ENCODE results near the gene MRPL19. TPM values are rescaled to one million over a fixed set of nuclear protein-coding genes. Genes with fewer than 3 reads are reported as not detected.

The MRPL19 gene
- 52.9 TPM for total RNA-seq

- peak; percentile 83 for DNase-seq (ENCODE audit: low spot score)
Measured at GRCh38 chr2:75646583-75647425, at the start of gene MRPL19. TSS of gene MRPL19 (plus strand) at chr2:75646783. CDS start at chr2:75646808, 25 bp downstream.

DNA sequence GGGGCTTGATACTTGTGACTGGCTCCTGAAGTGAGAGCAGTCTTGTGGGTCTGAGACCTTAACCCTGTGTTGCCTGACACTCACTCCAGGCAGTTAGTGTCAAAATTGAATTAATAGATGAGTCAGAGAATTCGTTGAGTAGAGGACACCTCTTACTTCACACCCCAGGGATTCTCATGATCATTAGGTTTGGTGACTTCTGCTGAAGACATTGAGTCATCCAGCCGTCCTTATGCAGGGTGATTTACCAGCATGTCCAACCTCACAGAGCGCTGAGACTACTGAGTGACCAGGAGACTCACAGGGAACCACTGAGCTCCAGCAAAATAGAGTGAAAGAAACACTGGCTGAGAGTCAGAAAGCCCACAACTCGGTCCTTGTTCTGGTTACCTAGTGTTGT is 49.8 kb upstream of the MRPL19 start:
- no peak for DNase-seq (ENCODE audit: low spot score)

DNA sequence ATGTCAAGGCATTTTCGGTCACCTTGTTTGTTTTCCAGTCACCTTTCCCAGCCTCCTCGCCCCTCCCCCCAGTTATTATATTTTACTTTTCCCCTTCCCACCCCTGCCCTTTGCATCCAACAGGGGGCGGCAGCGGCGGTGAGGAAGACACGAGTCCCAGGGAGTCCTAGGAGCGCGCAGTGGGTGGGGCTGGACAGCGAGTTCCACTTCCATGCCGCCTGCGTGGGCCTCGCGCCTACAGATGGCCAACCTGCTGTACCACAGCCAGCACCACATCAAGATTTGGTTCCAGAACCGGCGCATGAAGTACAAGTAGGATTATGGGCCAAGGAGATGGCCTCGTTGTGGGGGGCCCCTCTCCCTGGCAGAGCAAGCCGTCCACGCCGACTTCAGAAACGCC is 48.6 kb upstream of the MRPL19 start:
- no peak for DNase-seq (ENCODE audit: low spot score)

DNA sequence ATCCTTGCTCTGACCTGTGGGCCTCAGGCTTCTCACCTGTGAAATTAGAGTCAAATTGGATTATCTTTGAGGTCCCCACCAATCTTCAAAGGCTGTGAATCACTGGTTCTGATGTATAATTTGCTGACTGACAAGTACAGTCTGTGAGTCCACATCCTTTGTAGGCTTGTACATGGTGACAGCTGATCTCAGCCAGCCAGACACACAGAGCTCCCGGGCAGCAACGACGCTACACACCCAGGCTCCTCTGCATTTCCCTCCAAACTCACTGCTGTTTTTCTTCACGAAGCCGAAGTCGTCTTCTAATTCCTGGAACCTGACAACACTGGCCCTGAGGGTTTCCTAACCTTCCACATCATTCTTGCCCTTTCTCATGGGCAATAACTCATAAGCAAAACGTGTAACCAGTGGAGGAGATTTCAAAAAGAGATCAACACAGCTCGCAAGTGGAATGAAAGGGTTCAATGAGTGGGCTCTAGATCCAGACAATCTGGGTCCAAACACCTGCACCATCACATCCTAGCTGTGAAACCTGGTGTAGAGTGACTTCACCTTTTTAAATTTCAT is 47.9 kb upstream of the MRPL19 start:
- no peak for DNase-seq (ENCODE audit: low spot score)

DNA sequence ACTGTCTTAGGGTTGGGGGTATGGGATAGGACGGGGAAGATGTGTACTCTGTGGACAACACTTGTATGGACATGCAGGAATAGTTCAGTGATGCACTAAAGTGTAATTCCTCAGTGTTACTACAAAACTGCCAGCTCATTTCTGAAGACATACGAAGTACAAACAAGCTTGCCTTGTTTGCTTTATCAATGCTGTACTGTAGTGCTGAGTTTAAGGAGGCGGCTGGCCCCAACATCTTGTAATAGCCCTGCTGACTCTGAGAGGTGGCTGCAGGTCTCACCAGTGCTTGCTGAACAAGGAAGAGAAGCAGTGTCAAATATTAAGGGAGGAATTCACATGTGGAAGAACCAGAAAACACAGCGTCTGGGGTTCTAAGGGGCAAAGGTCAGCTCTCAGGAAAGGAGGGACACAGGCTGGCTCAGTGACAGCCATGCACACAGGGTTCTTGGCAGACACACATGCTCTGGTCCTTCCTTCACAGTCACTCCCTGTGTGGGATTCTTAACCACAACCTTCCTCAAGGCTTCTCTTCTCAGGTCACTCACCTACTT is 46.0 kb upstream of the MRPL19 start:
- no peak for DNase-seq (ENCODE audit: low spot score)

DNA sequence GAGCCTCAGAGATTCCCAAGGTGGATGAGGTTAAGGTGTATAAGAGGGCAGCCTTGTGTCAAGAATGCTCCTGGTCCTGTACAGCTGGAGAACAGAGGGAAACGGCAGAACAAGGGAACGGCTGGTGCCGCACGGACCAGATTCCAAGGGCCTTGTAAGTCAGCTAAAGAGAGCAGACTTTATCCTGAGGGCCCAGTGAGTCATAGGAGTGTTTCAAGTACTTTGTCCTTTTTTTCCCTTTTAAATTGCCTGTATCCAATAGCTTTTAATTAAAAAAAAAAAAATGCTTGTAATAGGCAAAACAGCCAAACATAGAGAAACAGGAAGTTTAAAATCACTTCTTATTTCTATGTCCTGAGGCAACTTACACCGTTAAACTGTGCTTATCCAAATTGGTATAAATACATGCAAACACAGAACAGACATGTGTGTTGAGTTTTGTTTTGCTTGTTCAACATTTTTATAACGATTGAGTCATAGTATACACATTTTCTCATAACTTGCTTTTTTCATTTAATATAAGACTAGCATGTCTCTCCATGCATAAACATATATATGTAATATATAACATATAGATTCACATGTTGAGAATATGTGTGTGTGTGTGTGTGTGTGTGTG is 43.8 kb upstream of the MRPL19 start:
- DNase-seq (ENCODE audit: low spot score) = no peak

GRCh38 chr2:75603477-75603876 is 43.1 kb upstream of the MRPL19 start:
- no peak for DNase-seq (ENCODE audit: low spot score)

GRCh38 chr2:75604484-75604883 is 42.1 kb upstream of the MRPL19 start:
- no peak for DNase-seq (ENCODE audit: low spot score)

- DNase-seq (ENCODE audit: low spot score) = no peak
Measured at GRCh38 chr2:75605770-75606529, 40.6 kb upstream of the MRPL19 start.

DNA sequence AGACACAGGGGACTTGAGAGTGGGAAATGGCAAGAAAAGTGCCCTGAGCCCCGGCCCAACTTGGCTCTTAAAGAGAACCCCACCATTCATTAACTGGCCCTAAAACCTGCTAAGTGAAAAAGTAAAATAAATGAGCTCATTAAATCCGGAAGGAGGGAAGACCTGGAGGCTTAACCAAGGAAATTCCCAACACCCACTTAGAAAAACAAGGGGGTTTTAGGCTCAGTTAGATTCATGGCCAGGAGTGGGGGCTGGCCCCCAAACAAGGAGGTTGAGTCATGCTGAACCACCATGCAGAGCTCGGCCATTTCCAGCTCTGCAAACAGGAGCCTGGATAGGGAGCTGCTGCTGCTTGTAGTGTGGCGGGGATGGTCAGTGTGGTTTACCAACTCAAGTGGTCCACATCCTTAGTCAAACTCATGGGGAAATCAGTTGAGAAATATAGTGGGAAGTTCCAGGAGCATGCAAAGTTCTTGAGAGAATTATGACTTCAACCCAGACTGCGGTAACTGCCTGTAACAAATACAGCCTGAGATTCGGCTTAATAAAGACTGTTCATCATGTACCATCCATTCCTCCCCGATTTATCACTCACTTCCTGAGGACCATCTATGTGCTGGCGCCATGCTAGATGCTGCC is 39.7 kb upstream of the MRPL19 start:
- DNase-seq (ENCODE audit: low spot score) = no peak

GRCh38 chr2:75607400-75607798 is 39.2 kb upstream of the MRPL19 start:
- DNase-seq (ENCODE audit: low spot score) = no peak

DNA sequence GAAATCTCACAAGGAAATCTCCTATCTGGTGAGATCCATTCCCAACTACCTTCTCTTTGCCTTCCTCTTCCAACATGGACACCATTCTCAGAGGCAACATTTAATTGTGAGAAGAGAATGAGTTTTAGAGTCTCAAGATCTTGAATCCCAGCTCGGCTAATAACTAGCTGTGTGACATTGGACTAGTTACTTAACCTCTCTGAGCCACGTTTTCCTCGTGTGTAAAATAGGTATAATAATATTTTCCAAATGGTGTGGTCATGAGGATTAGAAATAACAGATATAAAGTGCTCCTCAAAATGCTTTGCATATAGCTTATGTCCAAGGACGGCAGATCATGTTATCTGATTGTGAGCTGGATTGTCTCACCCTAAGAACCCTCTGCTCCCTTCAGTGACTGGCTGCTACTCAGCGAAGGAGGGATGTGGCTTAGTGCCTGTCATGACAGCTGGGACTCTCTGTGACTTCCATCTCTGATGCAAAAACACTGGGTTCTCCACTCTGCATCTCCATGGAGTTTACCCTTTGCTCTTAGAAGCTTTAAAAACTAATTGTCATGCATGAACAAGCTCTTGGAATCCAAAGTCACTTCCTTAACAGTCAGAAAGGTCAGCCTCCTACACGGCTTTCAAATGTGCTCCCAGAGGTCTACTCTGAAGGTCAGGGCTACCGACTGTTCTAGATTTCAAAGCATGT is 38.4 kb upstream of the MRPL19 start:
- no peak for DNase-seq (ENCODE audit: low spot score)

GRCh38 chr2:75608684-75609333 is 37.8 kb upstream of the MRPL19 start:
- peak; percentile 55 for DNase-seq (ENCODE audit: low spot score)

DNA sequence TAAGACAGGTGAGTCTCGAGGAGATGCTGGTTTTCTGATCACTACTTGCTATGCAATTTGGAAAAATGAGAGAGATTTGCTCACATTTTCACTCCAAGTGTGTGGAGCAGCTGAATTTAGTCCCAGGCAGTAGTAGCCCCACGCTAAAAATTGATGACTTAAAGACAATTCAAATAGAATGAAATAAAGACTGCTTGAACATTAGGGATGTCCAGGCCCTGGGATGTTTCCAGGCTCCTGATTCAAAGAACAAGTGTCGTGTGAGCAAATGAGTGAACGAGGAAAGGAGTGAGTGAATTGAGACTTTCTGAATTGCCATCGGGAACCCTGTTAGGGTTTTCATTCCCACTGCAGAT is 37.3 kb upstream of the MRPL19 start:
- no peak for DNase-seq (ENCODE audit: low spot score)

GRCh38 chr2:75609937-75610508 is 36.6 kb upstream of the MRPL19 start:
- no peak for DNase-seq (ENCODE audit: low spot score)

DNA sequence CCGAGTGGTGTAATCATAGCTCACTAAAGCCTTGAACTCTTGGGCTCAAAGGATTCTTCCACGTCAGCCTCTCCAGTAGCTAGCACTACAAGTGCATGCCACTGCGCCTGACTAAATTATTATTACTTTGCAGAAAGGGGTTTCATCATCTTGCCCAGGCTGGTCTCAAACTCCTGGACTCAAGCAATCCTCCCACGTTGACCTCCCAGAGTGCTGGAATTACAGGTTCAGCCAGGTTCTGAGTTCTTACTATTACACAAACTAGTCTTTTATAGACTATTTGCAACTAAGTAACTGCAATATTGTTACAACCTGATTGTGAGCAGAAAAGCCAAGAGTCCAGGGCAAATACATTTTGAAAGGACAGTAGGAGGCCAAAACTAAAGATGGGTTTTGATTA is 35.9 kb upstream of the MRPL19 start:
- no peak for DNase-seq (ENCODE audit: low spot score)

GRCh38 chr2:75612108-75612861 is 34.3 kb upstream of the MRPL19 start:
- DNase-seq (ENCODE audit: low spot score) = no peak

GRCh38 chr2:75612862-75613243 is 33.7 kb upstream of the MRPL19 start:
- no peak for DNase-seq (ENCODE audit: low spot score)

DNA sequence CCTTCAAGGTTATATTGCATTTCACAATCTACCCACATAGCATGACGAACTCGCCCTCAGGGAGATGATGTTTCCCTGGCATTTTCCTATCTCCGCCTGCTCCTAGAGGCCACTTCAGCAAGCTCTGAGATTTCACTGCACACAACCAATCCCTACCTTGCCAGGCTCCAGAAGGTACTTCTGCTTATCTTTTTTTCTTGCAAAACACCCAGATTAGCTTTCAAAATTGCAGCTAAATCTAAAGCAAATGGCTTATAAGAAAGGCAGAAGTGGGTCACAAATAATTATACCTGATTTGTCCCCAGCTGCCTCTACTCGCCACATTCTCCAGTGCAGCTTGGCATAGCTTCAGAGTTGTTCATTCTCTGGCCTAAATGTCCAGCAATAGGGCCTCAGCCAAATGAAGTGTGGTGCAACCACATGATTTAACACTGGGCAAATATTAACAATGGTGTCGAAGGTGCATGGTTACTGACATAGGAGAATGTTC is 32.4 kb upstream of the MRPL19 start:
- DNase-seq (ENCODE audit: low spot score) = no peak

Measured in ureter (tissue), 1 donor.